ENCODE results near the gene IL1RN. TPM values are rescaled to one million over a fixed set of nuclear protein-coding genes. Genes with fewer than 3 reads are reported as not detected.

Gene IL1RN
- polyA plus RNA-seq, 1 of the 3 experiments (the other 2 are of a cell fraction), result not detected

- TF ChIP-seq RAD21 (IDR thresholded peaks at IDR 0.05; ENCODE audit: low read length) (no peak), RCOR1 (IDR thresholded peaks at IDR 0.05; ENCODE audit: low read length) (no peak), CHD2 (IDR thresholded peaks at IDR 0.05; ENCODE audit: low read length, partially characterized antibody) (no peak), RXRA (IDR thresholded peaks at IDR 0.05; ENCODE audit: borderline replicate concordance, low read depth) (no peak), IRF3 (IDR thresholded peaks at IDR 0.05; ENCODE audit: low read depth, low read length) (no peak), JUND (IDR thresholded peaks at IDR 0.05) (no peak), NRF1 (IDR thresholded peaks at IDR 0.05; ENCODE audit: low read depth, low read length) (no peak), RFX5 (IDR thresholded peaks at IDR 0.05; ENCODE audit: low read length) (no peak), ELF1 (IDR thresholded peaks at IDR 0.05) (no peak), TCF12 (IDR thresholded peaks at IDR 0.05) (no peak)
These were observed 41.9 kb upstream of the IL1RN start (continued) for GRCh38 chr2:113085542-113085941.

GRCh38 chr2:113088213-113088992 is 39.0 kb upstream of the IL1RN start:
- no peaks in the 10 kb centered on the region for H3K9me3 ChIP-seq
- CTCF ChIA-PET, result interaction anchor here (0.7 to 2.4 kb wide), 3 partner anchors 9 to 302 kb away, joined by 3 to 9 read pairs (median 3); no protein-coding TSS in a partner anchor
- no peaks in the 10 kb centered on the region for H3K36me3 ChIP-seq (replicated peaks in 1 of 2; ENCODE audit: control insufficient read depth in 1 of 2, insufficient read depth in 2 of 2, low read length in 1 of 2)
- no peak overlapping the region for H3K4me2 ChIP-seq
- POLR2A ChIA-PET, result no interaction called here
- no peaks in the 10 kb centered on the region for H3F3A ChIP-seq (replicated peaks; ENCODE audit: insufficient read depth)
- no peaks in the 10 kb centered on the region for H3K4me1 ChIP-seq (ENCODE audit: control insufficient read depth in 1 of 2, insufficient read depth in 2 of 2, low read depth in 1 of 2, low read length in 1 of 2)
- H3K27me3 ChIP-seq (ENCODE audit: insufficient read depth), result no peaks in the 10 kb centered on the region; the same call in 1 of the 2 replicates
- H3K9me2 ChIP-seq, result no peaks in the 10 kb centered on the region
- no peaks in the 10 kb centered on the region for H3K79me2 ChIP-seq (ENCODE audit: insufficient read depth)
- no peak overlapping the region for H3K4me3 ChIP-seq (ENCODE audit: low read depth in 2 of 2, low read length in 1 of 2)
- H4K20me1 ChIP-seq (ENCODE audit: insufficient read depth), result no peaks in the 10 kb centered on the region
- DNase-seq, result no peak
- TF ChIP-seq EZH2phosphoT487 (IDR thresholded peaks at IDR 0.05; ENCODE audit: borderline replicate concordance, low read depth) (no peak), MXI1 (IDR thresholded peaks at IDR 0.05; ENCODE audit: low read depth, low read length) (no peak), REST (IDR thresholded peaks at IDR 0.05; ENCODE audit: low read depth, low read length) (no peak), USF2 (IDR thresholded peaks at IDR 0.05; ENCODE audit: borderline replicate concordance, low read depth, low read length) (no peak), POLR2AphosphoS5 (IDR thresholded peaks at IDR 0.05; ENCODE audit: low read depth, low read length) (no peak), JUND (IDR thresholded peaks at IDR 0.05) (no peak), PBX3 (IDR thresholded peaks at IDR 0.05) (no peak), GATA2 (CRISPR knock-in tag; IDR thresholded peaks at IDR 0.05) (no peak), EP300 (IDR thresholded peaks at IDR 0.05; ENCODE audit: borderline replicate concordance in 1 of 2, low read depth in 1 of 2, low read length in 1 of 2) (no peak), RAD21 (IDR thresholded peaks at IDR 0.05; ENCODE audit: low read length) (no peak), GABPA (IDR thresholded peaks at IDR 0.05; ENCODE audit: low read depth) (no peak), RFX5 (IDR thresholded peaks at IDR 0.05; ENCODE audit: low read length) (no peak), CTCF (IDR thresholded peaks at IDR 0.05) (no peak)
- H2AFZ ChIP-seq (ENCODE audit: low read depth), result no peak overlapping the region
- H3K9ac ChIP-seq, result no peak overlapping the region
- H3K27ac ChIP-seq (ENCODE audit: low read depth in 2 of 2, low read length in 1 of 2), result no peak overlapping the region

Data from SK-N-SH (cell line).